ENCODE data around the gene PPFIBP1. TPM values are rescaled to one million over a fixed set of nuclear protein-coding genes. Genes with fewer than 3 reads are reported as not detected.

Gene PPFIBP1
- total and polyA plus RNA-seq, 9 of the 15 experiments (the other 6 are each of a cell fraction or from before 2014, with no cell fraction given): 0.46 to 3.5 (median 1.8) TPM

DNA sequence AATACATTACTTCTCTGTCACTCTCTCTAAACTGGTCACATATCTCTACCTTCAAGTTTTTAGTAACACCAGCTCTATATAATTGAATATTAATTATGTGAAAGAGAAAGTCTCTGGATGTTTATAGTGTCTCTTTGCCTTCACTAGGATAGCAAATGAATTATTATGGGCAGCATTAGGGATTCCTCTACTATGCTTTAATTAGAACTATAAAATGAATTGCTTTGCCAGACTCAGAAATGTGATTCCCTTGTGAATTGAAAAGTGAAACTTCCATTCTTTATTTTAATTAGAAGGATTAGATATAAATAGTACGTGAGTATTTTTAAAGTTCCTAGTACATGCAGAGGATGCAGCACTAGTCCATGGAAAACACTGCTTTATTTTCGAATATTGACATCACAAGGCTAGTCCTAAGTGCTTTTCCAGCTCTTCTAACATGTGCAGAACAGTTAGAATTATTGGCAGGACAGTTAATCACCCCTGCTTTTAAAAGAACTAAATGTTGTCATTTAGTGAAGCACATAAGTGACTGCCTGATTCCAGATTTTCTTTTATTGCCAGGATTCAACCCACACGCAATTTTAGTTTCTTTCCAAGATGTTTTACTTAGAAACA, 149.2 kb downstream of the PPFIBP1 start (continued):
- TF ChIP-seq POLR2H (tag; IDR thresholded peaks at IDR 0.05; ENCODE audit: low read depth): no peak

DNA sequence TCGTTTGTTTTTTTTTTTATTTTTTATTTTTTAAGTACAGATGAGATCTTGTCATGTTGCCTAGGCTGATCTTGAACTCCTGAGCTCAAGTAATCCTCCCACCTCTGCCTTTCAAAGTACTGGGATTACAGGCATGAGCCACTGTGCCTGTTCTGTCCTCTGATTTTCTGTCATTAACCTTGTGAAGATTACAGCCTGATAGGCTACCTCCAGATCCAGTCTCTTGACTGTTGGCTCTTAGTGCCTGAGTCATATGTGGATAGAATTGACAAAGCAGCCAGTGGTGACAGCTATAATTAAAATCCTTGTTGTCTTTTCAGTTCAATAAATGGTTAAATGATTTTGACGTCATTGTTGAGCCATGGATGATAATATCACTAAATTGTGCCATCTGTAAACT, 151.0 kb downstream of the PPFIBP1 start:
- intact Hi-C loops (cut with micrococcal nuclease): no loop called here
- Histone ChIP-seq H3K9me1 (ENCODE audit: control insufficient read depth, insufficient read depth, low read length) (no peaks in the 10 kb centered on the region), H3K79me2 (ENCODE audit: control insufficient read depth, insufficient read depth, low read length) (no peaks in the 10 kb centered on the region), H2AFZ (ENCODE audit: low read depth, low read length) (no peak overlapping the region), H3K4me2 (ENCODE audit: insufficient read depth, low read length) (no peak overlapping the region), H3K9ac (ENCODE audit: insufficient read depth in 1 of 2, low read depth in 2 of 2, low read length in 2 of 2) (no peak overlapping the region), H3K36me3 (ENCODE audit: control insufficient read depth, insufficient read depth, low read length) (no peaks in the 10 kb centered on the region), H3K4me1 (replicated peaks in 1 of 2; ENCODE audit: control insufficient read depth in 2 of 2, insufficient read depth in 2 of 2, low read length in 2 of 2) (no peaks in the 10 kb centered on the region), H3K27ac (ENCODE audit: extremely low read depth, low read depth, low read length) (no peak overlapping the region), H3K4me3 (no peak overlapping the region), H4K20me1 (replicated peaks; ENCODE audit: control insufficient read depth, insufficient read depth, low read length) (no peaks in the 10 kb centered on the region), H3K9me3 (replicated peaks; ENCODE audit: control insufficient read depth, insufficient read depth, low read depth, low read length) (no peaks in the 10 kb centered on the region), H3K27me3 (ENCODE audit: control insufficient read depth in 2 of 2, insufficient read depth in 2 of 2, low read length in 2 of 2) (peaks cover 14 to 15% of the 10 kb centered on the region in 2 experiments; a peak in 4 of 5 replicates)
- 3% methylated on average over 2 of the region's 2 CpGs for WGBS (ENCODE audit: insufficient coverage, low coverage, missing lambda C conversion rate)
- FAIRE-seq (no peak), DNase-seq (ENCODE audit: extremely low read depth in 1 of 4, low spot score in 3 of 4) (no peak), ATAC-seq (no peak)
- no peak for TF ChIP-seq NELFE (IDR thresholded peaks at IDR 0.05; ENCODE audit: insufficient read depth, insufficient read length)
- TF ChIP-seq CBX3 (IDR thresholded peaks at IDR 0.05; ENCODE audit: borderline replicate concordance in 1 of 2, low read length in 2 of 2): no peak
- TF ChIP-seq BDP1 (IDR thresholded peaks at IDR 0.05; ENCODE audit: insufficient read depth, insufficient read length): no peak
- TF ChIP-seq ZNF165 (CRISPR knock-in tag; IDR thresholded peaks at IDR 0.05; ENCODE audit: borderline replicate concordance): no peak
- no peak for TF ChIP-seq KDM1A (IDR thresholded peaks at IDR 0.05)
- TF ChIP-seq NFE2L1 (tag; IDR thresholded peaks at IDR 0.05; ENCODE audit: borderline replicate concordance, low read depth): no peak
- TF ChIP-seq MYNN (IDR thresholded peaks at IDR 0.05): no peak
- TF ChIP-seq MYNN (CRISPR knock-in tag; IDR thresholded peaks at IDR 0.05): no peak
- in situ Hi-C loops (cut with MboI): no loop called here
- no TSS peak for BruUV-seq (replicated peaks)
- ChIA-PET CTCF (ENCODE audit: low intra/inter-chr PET ratio) (no interaction called here), POLR2A (no interaction called here)

Measured in K562 (cell line).